ENCODE measurements around the gene SCFD2.

- TF ChIP-seq, protein P1, sequence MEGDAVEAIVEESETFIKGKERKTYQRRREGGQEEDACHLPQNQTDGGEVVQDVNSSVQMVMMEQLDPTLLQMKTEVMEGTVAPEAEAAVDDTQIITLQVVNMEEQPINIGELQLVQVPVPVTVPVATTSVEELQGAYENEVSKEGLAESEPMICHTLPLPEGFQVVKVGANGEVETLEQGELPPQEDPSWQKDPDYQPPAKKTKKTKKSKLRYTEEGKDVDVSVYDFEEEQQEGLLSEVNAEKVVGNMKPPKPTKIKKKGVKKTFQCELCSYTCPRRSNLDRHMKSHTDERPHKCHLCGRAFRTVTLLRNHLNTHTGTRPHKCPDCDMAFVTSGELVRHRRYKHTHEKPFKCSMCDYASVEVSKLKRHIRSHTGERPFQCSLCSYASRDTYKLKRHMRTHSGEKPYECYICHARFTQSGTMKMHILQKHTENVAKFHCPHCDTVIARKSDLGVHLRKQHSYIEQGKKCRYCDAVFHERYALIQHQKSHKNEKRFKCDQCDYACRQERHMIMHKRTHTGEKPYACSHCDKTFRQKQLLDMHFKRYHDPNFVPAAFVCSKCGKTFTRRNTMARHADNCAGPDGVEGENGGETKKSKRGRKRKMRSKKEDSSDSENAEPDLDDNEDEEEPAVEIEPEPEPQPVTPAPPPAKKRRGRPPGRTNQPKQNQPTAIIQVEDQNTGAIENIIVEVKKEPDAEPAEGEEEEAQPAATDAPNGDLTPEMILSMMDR (IDR thresholded peaks at IDR 0.05) = no peak
- TF ChIP-seq POLR2A (IDR thresholded peaks at IDR 0.05) (no peak), EP300 (IDR thresholded peaks at IDR 0.05) (no peak)
Measured at GRCh38 chr4:52824270-52824602, 541.6 kb downstream of the SCFD2 start.
